ENCODE results near the gene RSPH3.

The RSPH3 gene

GRCh38 chr6:158938811-158939254, 61.2 kb downstream of the RSPH3 start:
- DNase-seq (ENCODE audit: low read depth in 1 of 2, low spot score in 1 of 2) = no peak

- DNase-seq (ENCODE audit: low read depth in 1 of 2, low spot score in 1 of 2) = no peak
Observed at GRCh38 chr6:158938220-158938619, 61.8 kb downstream of the RSPH3 start.

- DNase-seq (ENCODE audit: low read depth in 1 of 2, low spot score in 1 of 2) = no peak
Observed at GRCh38 chr6:158934157-158934556, 65.8 kb downstream of the RSPH3 start.

DNA sequence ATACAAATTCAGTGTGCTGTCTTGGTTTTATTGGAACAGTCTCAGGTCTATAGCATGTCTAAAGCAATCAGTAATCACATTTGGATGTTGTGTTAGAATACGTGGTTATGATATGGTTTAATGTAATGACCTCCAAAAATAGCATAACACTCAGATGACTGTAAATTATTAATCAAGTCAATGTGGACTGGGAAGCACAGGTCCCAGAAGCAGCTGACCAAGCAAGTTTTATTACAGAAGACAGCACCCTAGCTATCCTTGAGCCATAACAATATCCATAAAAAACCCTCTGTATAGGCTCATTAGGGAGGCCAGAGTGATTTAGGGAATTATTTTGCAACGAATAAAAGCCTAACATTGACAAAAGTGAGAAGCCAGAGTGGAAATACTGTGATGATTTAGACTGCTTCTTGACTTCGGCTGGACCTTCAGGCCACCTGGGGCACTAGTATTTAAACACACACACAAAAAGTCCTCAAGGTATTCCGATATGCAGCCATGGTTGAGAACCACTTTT, 66.9 kb downstream of the RSPH3 start:
- no peak for DNase-seq (ENCODE audit: low read depth in 1 of 2, low spot score in 1 of 2)

- no peak for DNase-seq (ENCODE audit: low read depth in 1 of 2, low spot score in 1 of 2)
Observed at GRCh38 chr6:158928068-158928467, 71.9 kb downstream of the RSPH3 start.

- DNase-seq (ENCODE audit: low read depth in 1 of 2, low spot score in 1 of 2) = no peak
Observed at GRCh38 chr6:158926414-158926813, 73.6 kb downstream of the RSPH3 start.

- no peak for DNase-seq (ENCODE audit: low read depth in 1 of 2, low spot score in 1 of 2)
Observed at GRCh38 chr6:158924499-158925455, 75.2 kb downstream of the RSPH3 start.

- no peak for DNase-seq (ENCODE audit: low read depth in 1 of 2, low spot score in 1 of 2)
Observed at GRCh38 chr6:158923805-158924498, 76.0 kb downstream of the RSPH3 start.
